DND-41 (cell line): Measurements from ENCODE around the gene C14orf180.
"Not testable (repeated sequence)": the region's sequence is repeated elsewhere in the genome, so short reads cannot be mapped to it uniquely, and the experiment has no call there.

Experiments
- ATAC-seq: fragments of 200-7000 bp; cut with Tn5 transposase; 3 replicates; pipeline ENCODE4 v1.9.1; 2021; ENCODE audit warnings: low read depth; ENCODE audit not compliant: insufficient read depth
- DNase-seq: peaks from one replicate; pipeline ENCODE4 v3.0.0-alpha.2; 2020
- H2AFZ ChIP-seq: 2 replicates; pipeline ENCODE4 v1.6.0; 2012; ENCODE audit warnings: low read depth, low read length
- H3K27ac ChIP-seq: 2 replicates; pipeline ENCODE4 v1.5.1; 2012; ENCODE audit warnings: low read length, inconsistent platforms
- H3K27me3 ChIP-seq: fragments of 200-600 bp; sonication (generic); 2 replicates; pipeline ENCODE4 v1.6.0; 2012; ENCODE audit warnings: low read length, mild to moderate bottlenecking, inconsistent platforms; ENCODE audit not compliant: insufficient read depth, poor library complexity
- H3K36me3 ChIP-seq: 2 replicates; pipeline ENCODE4 v1.5.1; 2012; ENCODE audit warnings: low read length, inconsistent platforms; ENCODE audit not compliant: insufficient read depth
- H3K4me1 ChIP-seq: 2 replicates; pipeline ENCODE4 v1.5.1; 2012; ENCODE audit warnings: mild to moderate bottlenecking, low read length; ENCODE audit not compliant: insufficient read depth
- H3K4me2 ChIP-seq: 2 replicates; pipeline ENCODE4 v1.6.0; 2012; ENCODE audit warnings: mild to moderate bottlenecking, moderate library complexity, low read length, inconsistent platforms; ENCODE audit not compliant: insufficient read depth
- H3K4me3 ChIP-seq, 2 experiments: fragments of 200-600 bp in 1 of 2; shearing (Covaris generic) in 1 of 2; 2 replicates each; pipeline ENCODE4 v1.5.1; 2012 to 2016; ENCODE audit warnings: inconsistent platforms in 2 of 2, low read length in 2 of 2, mild to moderate bottlenecking in 2 of 2, low read depth in 1 of 2, moderate library complexity in 1 of 2
- H3K79me2 ChIP-seq: 2 replicates; pipeline ENCODE4 v1.6.0; 2012; ENCODE audit warnings: low read length, inconsistent platforms; ENCODE audit not compliant: insufficient read depth
- H3K9ac ChIP-seq: 2 replicates; pipeline ENCODE4 v1.6.0; 2012; ENCODE audit warnings: low read depth, mild to moderate bottlenecking, inconsistent platforms, low read length, moderate library complexity
- H3K9me3 ChIP-seq: 2 replicates; pipeline ENCODE4 v1.5.1; 2012; ENCODE audit warnings: low read length, moderate library complexity, mild to moderate bottlenecking, inconsistent platforms; ENCODE audit not compliant: insufficient read depth, severe bottlenecking
- H4K20me1 ChIP-seq: 2 replicates; pipeline ENCODE4 v1.6.0; 2012; ENCODE audit warnings: low read length; ENCODE audit not compliant: insufficient read depth
- EZH2 ChIP-seq: IDR thresholded peaks from 3 replicates; pipeline ENCODE4 v1.6.1; 2012; ENCODE audit warnings: borderline replicate concordance, low read depth, mild to moderate bottlenecking, moderate library complexity, low read length, inconsistent platforms; ENCODE audit not compliant: severe bottlenecking
- TF ChIP-seq, protein P1 (sequence below): IDR thresholded peaks from 2 replicates; pipeline ENCODE4 v1.5.1; 2012; ENCODE audit warnings: borderline replicate concordance, low read length, moderate library complexity, mild to moderate bottlenecking; ENCODE audit not compliant: poor library complexity, severe bottlenecking; ENCODE audit errors: extremely low read depth

Gene C14orf180

DNA sequence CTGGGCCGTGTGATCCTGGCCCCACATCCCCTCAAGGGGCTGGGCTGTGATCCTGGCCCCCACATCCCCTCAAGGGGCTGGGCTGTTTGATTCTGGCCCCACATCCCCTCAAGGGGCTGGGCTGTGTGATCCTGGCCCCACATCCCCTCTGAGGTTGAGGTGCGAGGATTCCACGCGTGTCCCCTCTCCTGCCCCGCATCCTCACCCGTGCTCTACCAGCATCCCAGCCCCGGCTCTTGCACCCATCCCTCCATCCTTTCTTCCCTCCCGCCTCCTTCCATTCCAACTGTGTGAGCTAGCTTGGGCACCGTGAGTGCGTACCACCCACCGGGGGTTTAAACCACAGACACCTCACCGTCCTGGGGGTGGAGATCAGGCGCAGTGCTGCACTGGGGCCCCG is 56.2 kb downstream of the C14orf180 start:
- no peaks in the 10 kb centered on the region for H4K20me1 ChIP-seq
- peaks cover 4% of the 10 kb centered on the region for H3K27me3 ChIP-seq
- H3K9ac ChIP-seq: no peak overlapping the region
- TF ChIP-seq, protein P1, sequence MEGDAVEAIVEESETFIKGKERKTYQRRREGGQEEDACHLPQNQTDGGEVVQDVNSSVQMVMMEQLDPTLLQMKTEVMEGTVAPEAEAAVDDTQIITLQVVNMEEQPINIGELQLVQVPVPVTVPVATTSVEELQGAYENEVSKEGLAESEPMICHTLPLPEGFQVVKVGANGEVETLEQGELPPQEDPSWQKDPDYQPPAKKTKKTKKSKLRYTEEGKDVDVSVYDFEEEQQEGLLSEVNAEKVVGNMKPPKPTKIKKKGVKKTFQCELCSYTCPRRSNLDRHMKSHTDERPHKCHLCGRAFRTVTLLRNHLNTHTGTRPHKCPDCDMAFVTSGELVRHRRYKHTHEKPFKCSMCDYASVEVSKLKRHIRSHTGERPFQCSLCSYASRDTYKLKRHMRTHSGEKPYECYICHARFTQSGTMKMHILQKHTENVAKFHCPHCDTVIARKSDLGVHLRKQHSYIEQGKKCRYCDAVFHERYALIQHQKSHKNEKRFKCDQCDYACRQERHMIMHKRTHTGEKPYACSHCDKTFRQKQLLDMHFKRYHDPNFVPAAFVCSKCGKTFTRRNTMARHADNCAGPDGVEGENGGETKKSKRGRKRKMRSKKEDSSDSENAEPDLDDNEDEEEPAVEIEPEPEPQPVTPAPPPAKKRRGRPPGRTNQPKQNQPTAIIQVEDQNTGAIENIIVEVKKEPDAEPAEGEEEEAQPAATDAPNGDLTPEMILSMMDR: no peak
- no peak for TF ChIP-seq EZH2
- no peak for ATAC-seq
- H3K4me2 ChIP-seq: no peak overlapping the region
- H3K4me1 ChIP-seq: no peaks in the 10 kb centered on the region
- H3K79me2 ChIP-seq: no peaks in the 10 kb centered on the region
- DNase-seq: no peak
- no peaks in the 10 kb centered on the region for H3K9me3 ChIP-seq
- no peak overlapping the region for H2AFZ ChIP-seq
- H3K27ac ChIP-seq: no peak overlapping the region
- H3K36me3 ChIP-seq: no peaks in the 10 kb centered on the region
- H3K4me3 ChIP-seq: no peak overlapping the region

DNA sequence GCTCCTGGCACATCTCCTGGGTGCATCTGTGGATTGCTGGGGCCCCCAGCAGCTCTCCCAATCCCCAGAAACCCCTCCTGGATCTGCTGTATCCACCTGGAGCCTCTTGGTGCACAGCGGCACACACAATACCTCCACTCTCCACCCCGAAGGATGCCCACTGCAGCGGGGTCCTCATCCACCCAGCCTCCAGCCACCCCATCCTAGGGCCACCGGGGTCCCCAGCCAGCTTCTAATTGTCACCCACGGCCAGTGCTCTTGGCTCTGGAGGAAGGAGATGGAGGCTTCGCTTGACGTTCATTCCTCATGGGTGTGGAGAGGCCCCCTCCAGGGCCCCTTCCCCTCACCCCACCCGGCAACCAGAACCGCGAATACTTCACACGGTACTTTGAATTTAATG is 56.6 kb downstream of the C14orf180 start:
- no peak overlapping the region for H3K9ac ChIP-seq
- no peaks in the 10 kb centered on the region for H3K4me1 ChIP-seq
- no peaks in the 10 kb centered on the region for H4K20me1 ChIP-seq
- H3K79me2 ChIP-seq: no peaks in the 10 kb centered on the region
- DNase-seq (no peak), ATAC-seq (no peak)
- no peak overlapping the region for H3K4me2 ChIP-seq
- H3K27me3 ChIP-seq: peaks cover 4% of the 10 kb centered on the region
- no peak overlapping the region for H3K4me3 ChIP-seq
- no peak overlapping the region for H2AFZ ChIP-seq
- TF ChIP-seq, protein P1: no peak
- TF ChIP-seq EZH2: no peak
- H3K36me3 ChIP-seq: no peaks in the 10 kb centered on the region
- H3K27ac ChIP-seq: no peak overlapping the region
- no peaks in the 10 kb centered on the region for H3K9me3 ChIP-seq

DNA sequence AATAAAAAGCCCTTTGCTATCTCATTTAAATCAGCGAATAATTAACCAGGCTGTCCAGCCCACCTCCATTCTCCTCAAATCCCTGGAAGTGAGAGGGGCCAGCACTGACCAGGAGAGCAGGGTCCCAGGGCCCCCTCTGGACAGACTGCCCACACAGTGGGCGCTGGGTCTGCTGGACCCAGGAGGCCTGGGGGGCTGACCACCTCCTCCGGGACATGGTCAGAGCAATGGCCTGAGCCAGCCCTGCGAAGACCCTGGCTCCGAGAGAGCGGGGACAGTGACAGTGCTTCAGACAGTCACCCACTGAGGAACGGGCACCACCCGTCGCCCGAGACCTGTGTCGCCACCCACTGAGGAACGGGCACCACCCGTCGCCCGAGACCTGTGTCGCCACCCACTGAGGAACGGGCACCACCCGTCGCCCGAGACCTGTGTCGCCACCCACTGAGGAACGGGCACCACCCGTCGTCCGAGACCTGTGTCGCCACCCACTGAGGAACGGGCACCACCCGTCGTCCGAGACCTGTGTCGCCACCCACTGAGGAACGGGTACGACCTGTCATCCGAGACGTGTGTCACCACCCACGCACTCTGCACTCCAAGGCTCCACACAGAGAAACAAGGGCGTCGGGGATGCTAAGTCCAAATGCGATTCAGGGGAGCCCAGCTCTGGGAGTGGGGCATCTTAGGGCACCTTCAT is 57.4 kb downstream of the C14orf180 start:
- not testable (repeated sequence) for H3K9me3 ChIP-seq, H2AFZ ChIP-seq, H3K4me2 ChIP-seq, DNase-seq, ATAC-seq, H3K9ac ChIP-seq, H4K20me1 ChIP-seq, H3K27me3 ChIP-seq, H3K4me3 ChIP-seq, H3K27ac ChIP-seq, H3K36me3 ChIP-seq, H3K4me1 ChIP-seq, H3K79me2 ChIP-seq

DNA sequence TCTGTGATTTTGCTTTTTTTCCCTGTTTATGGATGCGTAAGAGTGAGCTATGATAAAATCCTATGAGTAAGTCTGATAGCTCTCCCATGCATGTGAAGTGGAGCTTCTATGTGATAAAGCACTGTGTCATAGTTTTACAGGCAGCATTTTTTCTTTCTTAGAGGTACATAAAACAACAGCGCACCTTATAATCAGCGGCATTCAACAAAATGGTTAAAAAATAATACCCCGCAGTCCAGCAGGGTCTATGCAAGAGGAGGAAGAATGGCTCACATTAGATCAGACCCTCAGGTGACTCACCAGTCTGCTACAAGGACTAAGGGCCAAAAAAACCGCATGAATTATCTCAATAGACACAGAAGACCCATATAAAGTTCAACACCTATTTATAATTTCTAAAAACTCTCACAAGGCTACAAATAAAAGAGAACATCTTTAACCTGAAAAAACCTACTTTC is 58.0 kb downstream of the C14orf180 start:
- Histone ChIP-seq H3K9me3 (no peaks in the 10 kb centered on the region), H3K4me2 (no peak overlapping the region), H3K79me2 (no peaks in the 10 kb centered on the region), H3K27me3 (peaks cover under 1% of the 10 kb centered on the region), H3K27ac (no peak overlapping the region), H3K4me3 (no peak overlapping the region), H3K36me3 (no peaks in the 10 kb centered on the region), H4K20me1 (no peaks in the 10 kb centered on the region), H2AFZ (no peak overlapping the region), H3K4me1 (no peaks in the 10 kb centered on the region), H3K9ac (no peak overlapping the region)
- ATAC-seq (no peak), DNase-seq (no peak)
- TF ChIP-seq, protein P1: no peak
- no peak for TF ChIP-seq EZH2
